Right atrium auricular region (tissue), 2 donors: ENCODE results near the gene C10orf62. TPM values are rescaled to one million over a fixed set of nuclear protein-coding genes. Genes with fewer than 3 reads are reported as not detected.
"Not testable (repeated sequence)": the region's sequence is repeated elsewhere in the genome, so short reads cannot be mapped to it uniquely, and the experiment has no call there.

Experiments used
- DNase-seq: peaks from one replicate; pipeline ENCODE4 v3.0.0-alpha.2; 2019; ENCODE audit warnings: low spot score
- H3K27ac ChIP-seq, 2 donors: fragments of 200-600 bp; sonication (generic); 1 replicate in 1 of 2; 2 replicates in 1 of 2; pipeline ENCODE4 v1.5.1; 2016 to 2019
- H3K27me3 ChIP-seq, 2 donors: fragments of 200-600 bp; sonication (generic); one replicate each; pipeline versions ENCODE4 v1.5.1 to v1.6.0; 2017 to 2019
- H3K36me3 ChIP-seq: fragments of 200-600 bp; sonication (generic); one replicate; pipeline ENCODE4 v1.5.1; 2016
- H3K4me1 ChIP-seq, 2 donors: fragments of 200-600 bp; sonication (generic); one replicate each; pipeline versions ENCODE4 v1.5.1 to v1.6.0; 2017 to 2019
- H3K4me3 ChIP-seq, 2 donors: fragments of 200-600 bp; sonication (generic); 1 replicate in 1 of 2; 2 replicates in 1 of 2; pipeline ENCODE4 v1.5.1; 2017 to 2019; ENCODE audit warnings: mild to moderate bottlenecking in 1 of 2, moderate library complexity in 1 of 2
- H3K9me3 ChIP-seq, 2 donors: fragments of 200-600 bp; sonication (generic); one replicate each; pipeline ENCODE4 v1.5.1; 2019
- CTCF ChIP-seq, 2 donors: fragments of 200-600 bp; sonication (generic); IDR thresholded peaks; one replicate each; pipeline ENCODE4 v1.5.1; 2019; ENCODE audit warnings: antibody characterized with exemption in 2 of 2
- total RNA-seq, 2 donors: library from RNA; depleted of rRNA; stranded (reverse); fragments of >200 nt; gene quantifications; one replicate each; pipeline ENCODE4 v1.1.0, GENCODE V29; 2016

C10orf62 gene
- total RNA-seq, 2 donors from 2014 or later: 0.35 to 0.67 TPM

DNA sequence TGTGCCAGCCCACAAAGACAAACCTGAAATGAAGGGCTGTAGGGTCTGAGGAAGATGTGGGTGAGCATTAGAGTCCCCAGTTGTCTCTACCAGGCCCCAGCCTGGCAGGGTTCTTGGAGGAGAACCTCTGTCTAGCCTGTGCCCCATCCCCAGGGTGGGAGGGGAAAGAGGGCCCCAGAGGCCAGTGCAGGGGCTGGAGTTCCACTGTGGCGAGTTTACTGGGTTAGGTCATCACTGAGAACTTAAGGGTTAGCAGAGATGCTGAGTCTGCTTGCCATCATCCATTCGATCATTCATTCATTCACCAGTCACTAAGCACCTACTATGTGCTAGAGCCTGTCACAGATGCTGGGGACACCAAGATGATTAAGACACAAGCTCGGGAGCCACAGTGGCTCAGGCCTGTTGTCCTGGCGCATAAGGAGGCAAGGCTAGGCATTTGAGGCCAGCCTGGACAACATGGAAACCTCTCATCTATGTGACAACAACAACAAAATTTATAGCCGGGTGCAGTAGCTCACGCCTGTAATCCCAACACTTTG is 14.3 kb upstream of the C10orf62 start:
- Histone ChIP-seq H3K27ac (peak overlapping the region; percentile 79 to 95), H3K4me1 (peaks cover 0 to 33% of the 10 kb centered on the region in 2 donors), H3K9me3 (no peaks in the 10 kb centered on the region), H3K36me3 (peaks cover 11% of the 10 kb centered on the region), H3K27me3 (no peaks in the 10 kb centered on the region), H3K4me3 (no peak overlapping the region)
- DNase-seq: no peak
- no peak for TF ChIP-seq CTCF (IDR thresholded peaks at IDR 0.05)

DNA sequence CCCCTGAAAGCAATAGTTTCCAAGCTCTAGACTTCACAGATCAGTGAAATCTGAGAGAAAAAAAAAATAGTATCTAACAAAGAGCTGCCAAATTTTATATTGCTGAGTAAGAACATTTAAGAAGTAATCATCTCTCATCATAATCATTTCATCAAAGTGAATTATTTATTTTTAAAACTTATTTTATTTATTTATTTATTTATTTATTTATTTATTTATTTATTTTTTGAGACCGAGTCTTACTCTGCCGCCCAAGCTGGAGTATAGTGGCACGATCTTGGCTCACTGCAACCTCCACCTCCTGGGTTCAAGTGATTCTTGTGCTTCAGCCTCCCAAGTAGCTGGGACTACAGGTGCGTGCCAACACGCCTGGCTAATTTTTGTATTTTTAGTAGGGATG is 13.0 kb upstream of the C10orf62 start:
- peak overlapping the region; percentile 79 to 95 for H3K27ac ChIP-seq
- H3K36me3 ChIP-seq, H3K27me3 ChIP-seq, DNase-seq, H3K4me3 ChIP-seq, H3K9me3 ChIP-seq: not testable (repeated sequence)
- H3K4me1 ChIP-seq: peaks cover 0 to 33% of the 10 kb centered on the region in 2 donors

- no peak overlapping the region for H3K27ac ChIP-seq
- TF ChIP-seq CTCF (IDR thresholded peaks at IDR 0.05): no peak
- DNase-seq: no peak
- no peaks in the 10 kb centered on the region for H3K27me3 ChIP-seq
- H3K36me3 ChIP-seq: no peaks in the 10 kb centered on the region
- H3K4me3 ChIP-seq: no peak overlapping the region
- no peaks in the 10 kb centered on the region for H3K9me3 ChIP-seq
- peaks cover 0 to 22% of the 10 kb centered on the region in 2 donors for H3K4me1 ChIP-seq
These were observed 11.8 kb upstream of the C10orf62 start for GRCh38 chr10:97577701-97578100.

- H3K27ac ChIP-seq: no peak overlapping the region
These were observed 11.2 kb upstream of the C10orf62 start for GRCh38 chr10:97578171-97578844.

DNA sequence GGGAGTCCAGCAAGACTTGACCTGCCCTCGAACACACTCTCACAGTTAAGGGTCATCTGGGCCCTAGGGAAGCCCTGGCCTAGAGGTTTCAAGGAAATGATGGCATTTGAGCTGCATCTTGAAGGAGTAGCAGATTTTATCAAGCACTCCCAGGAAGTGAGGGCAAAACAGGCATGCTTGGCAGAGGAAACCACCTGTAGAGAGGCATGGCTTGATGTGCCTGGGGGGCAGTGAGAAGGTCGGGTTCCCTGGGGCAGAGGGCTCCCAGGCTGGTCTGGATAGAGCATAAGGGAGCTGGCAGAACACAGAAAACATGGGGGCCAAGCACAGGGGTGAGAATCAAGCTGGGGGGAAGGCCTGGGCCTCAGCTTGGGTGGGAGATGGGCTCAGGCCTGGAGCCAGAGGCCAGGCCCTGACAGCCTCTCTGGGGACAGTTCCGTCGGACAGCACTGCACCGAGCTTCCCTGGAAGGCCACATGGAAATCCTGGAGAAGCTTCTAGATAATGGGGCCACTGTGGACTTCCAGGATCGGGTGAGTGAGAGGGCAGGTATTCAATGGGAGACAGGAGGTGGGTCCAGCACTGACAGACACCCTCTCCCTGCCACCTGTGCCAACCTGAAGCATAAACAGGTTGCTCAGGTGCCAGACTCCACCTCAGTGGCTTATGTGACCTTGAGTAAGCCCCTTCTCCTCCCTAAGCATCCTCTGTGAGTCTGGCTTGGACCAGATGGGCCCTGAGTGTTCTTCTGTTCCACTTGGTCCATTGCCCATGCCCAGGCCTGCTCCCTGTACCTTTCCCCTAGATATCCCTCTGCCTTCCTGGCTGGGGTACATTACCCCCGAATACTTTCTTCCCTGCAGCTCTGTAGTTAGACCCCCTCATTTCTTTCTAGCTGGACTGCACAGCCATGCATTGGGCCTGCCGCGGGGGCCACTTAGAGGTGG is 8.8 kb upstream of the C10orf62 start:
- Histone ChIP-seq H3K27ac (no peak overlapping the region), H3K4me3 (no peak overlapping the region), H3K9me3 (no peaks in the 10 kb centered on the region), H3K27me3 (no peaks in the 10 kb centered on the region), H3K4me1 (peaks cover 0 to 25% of the 10 kb centered on the region in 2 donors), H3K36me3 (no peaks in the 10 kb centered on the region)
- DNase-seq: no peak
- no peak for TF ChIP-seq CTCF (IDR thresholded peaks at IDR 0.05)

More at GRCh38 chr10:97578171-97578844, 11.2 kb upstream of the C10orf62 start:
- H3K4me3 ChIP-seq: no peak overlapping the region
- DNase-seq: no peak
- H3K27me3 ChIP-seq: no peaks in the 10 kb centered on the region
- H3K36me3 ChIP-seq: no peaks in the 10 kb centered on the region
- no peak for TF ChIP-seq CTCF (IDR thresholded peaks at IDR 0.05)
- peaks cover 0 to 20% of the 10 kb centered on the region in 2 donors for H3K4me1 ChIP-seq
- H3K9me3 ChIP-seq: no peaks in the 10 kb centered on the region

DNA sequence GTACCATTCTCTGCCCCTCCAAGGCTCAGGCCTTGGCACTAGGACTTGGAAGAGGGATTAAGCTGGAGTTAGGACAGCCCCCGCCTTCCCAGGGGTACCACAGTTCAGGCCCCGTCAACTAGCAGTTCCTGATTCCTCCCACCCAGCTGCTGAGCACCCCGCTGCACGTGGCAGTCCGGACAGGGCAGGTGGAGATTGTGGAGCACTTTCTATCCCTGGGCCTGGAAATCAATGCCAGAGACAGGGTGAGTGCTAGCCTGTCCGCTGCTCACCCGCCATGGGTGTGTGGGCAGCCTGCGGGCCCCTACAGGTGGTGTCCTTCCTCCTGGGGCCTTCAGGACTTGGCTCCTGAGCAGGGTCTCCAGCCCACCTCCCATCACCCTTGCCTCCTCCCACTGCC is 7.4 kb upstream of the C10orf62 start:
- no peaks in the 10 kb centered on the region for H3K36me3 ChIP-seq
- no peak for DNase-seq
- H3K27me3 ChIP-seq: no peaks in the 10 kb centered on the region
- no peaks in the 10 kb centered on the region for H3K9me3 ChIP-seq
- TF ChIP-seq CTCF (IDR thresholded peaks at IDR 0.05): no peak
- no peak overlapping the region for H3K4me3 ChIP-seq
- no peak overlapping the region for H3K27ac ChIP-seq
- peaks cover 0 to 35% of the 10 kb centered on the region in 2 donors for H3K4me1 ChIP-seq
